Activated T-helper 2 cell treated with anti-CD3 and anti-CD28 coated beads, Interferon-gamma antibody, Interleukin-2, Interleukin-4, amounts not matched to agents 10 μg/mL and 5 μg/mL and 100 μg/mL, durations not matched to agents 14 hours and 24 hours and 36 hours (primary cell): ENCODE results near the gene DUS1L. TPM values are rescaled to one million over a fixed set of nuclear protein-coding genes. Genes with fewer than 3 reads are reported as not detected.

Experiments used
- DNase-seq: peaks from one replicate; pipeline ENCODE4 v3.0.0; 2021; ENCODE audit warnings: low spot score
- H3K27ac Mint-ChIP-seq: one replicate; pipeline ENCODE4 v1.8.0; 2021; ENCODE audit warnings: mixed read lengths
- H3K27me3 Mint-ChIP-seq: one replicate; pipeline ENCODE4 v1.8.0; 2021; ENCODE audit warnings: low read depth, mixed read lengths
- H3K36me3 Mint-ChIP-seq: one replicate; pipeline ENCODE4 v1.8.0; 2021; ENCODE audit warnings: low read depth, mixed read lengths
- H3K4me1 Mint-ChIP-seq: one replicate; pipeline ENCODE4 v1.8.0; 2021; ENCODE audit warnings: low read depth, mixed read lengths
- H3K4me3 Mint-ChIP-seq: one replicate; pipeline ENCODE4 v1.8.0; 2021; ENCODE audit warnings: low read depth, mild to moderate bottlenecking, moderate library complexity, mixed read lengths
- H3K9me3 Mint-ChIP-seq: one replicate; pipeline ENCODE4 v1.8.0; 2021; ENCODE audit warnings: mixed read lengths
- intact Hi-C: fragments of 100-400 bp; cut with micrococcal nuclease; formaldehyde crosslinking; loops from one replicate; pipeline ENCODE4 v1.15.1; 2023
- total RNA-seq: library from RNA; stranded (reverse); gene quantifications from 2 replicates; pipeline ENCODE4 v1.2.3, GENCODE V29; 2022

Gene DUS1L
- total RNA-seq, 1 donor from 2014 or later = 154 TPM

- H3K27ac Mint-ChIP-seq = no peak overlapping the region
- no peak for DNase-seq
- no peaks in the 10 kb centered on the region for H3K27me3 Mint-ChIP-seq
- H3K36me3 Mint-ChIP-seq = peaks cover 38% of the 10 kb centered on the region
- intact Hi-C loops = no loop called here
- no peaks in the 10 kb centered on the region for H3K4me1 Mint-ChIP-seq
- no peak overlapping the region for H3K4me3 Mint-ChIP-seq
- H3K9me3 Mint-ChIP-seq = no peaks in the 10 kb centered on the region
Observed at GRCh38 chr17:82083009-82083408, 17.4 kb upstream of the DUS1L start.

DNA sequence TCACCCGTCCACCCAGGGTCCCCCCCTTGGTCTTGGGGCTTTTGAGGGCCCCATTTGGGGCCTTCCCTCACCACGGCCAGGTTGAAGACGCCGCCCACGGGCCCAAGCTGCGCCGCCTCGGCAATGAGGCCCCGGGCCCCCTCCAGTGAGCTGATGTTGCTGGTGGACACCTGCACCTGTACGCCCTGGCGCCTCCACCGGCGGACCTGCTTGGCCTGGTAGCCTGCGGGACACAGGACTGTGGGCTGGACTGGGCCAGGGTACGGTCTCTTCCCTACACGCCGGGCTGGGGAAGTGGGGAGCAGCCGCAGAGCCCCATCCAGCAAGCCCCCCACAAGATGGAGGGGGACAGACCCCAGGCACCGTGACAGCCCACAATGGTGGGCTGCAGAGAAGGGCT lies 16.9 kb upstream of the DUS1L start:
- intact Hi-C loops = no loop called here

DNA sequence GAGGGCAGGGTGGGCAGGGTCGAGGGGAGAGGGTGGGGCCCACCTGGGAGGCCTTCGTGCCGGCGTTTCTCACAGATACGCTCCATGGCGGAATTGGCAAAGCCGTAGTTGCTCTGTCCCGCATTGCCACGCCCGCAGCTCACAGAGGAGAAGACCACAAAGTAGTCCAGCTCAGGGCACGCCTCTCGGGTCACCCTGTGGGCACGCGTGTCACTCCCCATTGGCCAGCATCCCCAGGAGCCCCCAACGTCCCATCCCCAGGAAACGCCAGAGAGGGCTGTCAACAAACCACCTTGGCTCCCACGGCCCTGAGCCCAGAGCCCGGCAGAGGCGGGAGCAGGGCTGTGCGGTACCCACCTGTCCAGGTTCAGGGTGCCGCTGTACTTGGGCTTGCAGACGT lies 16.4 kb upstream of the DUS1L start:
- no peaks in the 10 kb centered on the region for H3K4me1 Mint-ChIP-seq
- H3K27me3 Mint-ChIP-seq = no peaks in the 10 kb centered on the region
- peaks cover 40% of the 10 kb centered on the region for H3K36me3 Mint-ChIP-seq
- no peak overlapping the region for H3K4me3 Mint-ChIP-seq
- H3K27ac Mint-ChIP-seq = no peak overlapping the region
- intact Hi-C loops = no loop called here
- DNase-seq = no peak
- H3K9me3 Mint-ChIP-seq = no peaks in the 10 kb centered on the region

More for the DNA sequence above, 16.9 kb upstream of the DUS1L start:
- peaks cover 40% of the 10 kb centered on the region for H3K36me3 Mint-ChIP-seq
- H3K27me3 Mint-ChIP-seq = no peaks in the 10 kb centered on the region
- H3K27ac Mint-ChIP-seq = no peak overlapping the region
- DNase-seq = no peak
- H3K4me1 Mint-ChIP-seq = no peaks in the 10 kb centered on the region
- H3K9me3 Mint-ChIP-seq = no peaks in the 10 kb centered on the region
- no peak overlapping the region for H3K4me3 Mint-ChIP-seq

DNA sequence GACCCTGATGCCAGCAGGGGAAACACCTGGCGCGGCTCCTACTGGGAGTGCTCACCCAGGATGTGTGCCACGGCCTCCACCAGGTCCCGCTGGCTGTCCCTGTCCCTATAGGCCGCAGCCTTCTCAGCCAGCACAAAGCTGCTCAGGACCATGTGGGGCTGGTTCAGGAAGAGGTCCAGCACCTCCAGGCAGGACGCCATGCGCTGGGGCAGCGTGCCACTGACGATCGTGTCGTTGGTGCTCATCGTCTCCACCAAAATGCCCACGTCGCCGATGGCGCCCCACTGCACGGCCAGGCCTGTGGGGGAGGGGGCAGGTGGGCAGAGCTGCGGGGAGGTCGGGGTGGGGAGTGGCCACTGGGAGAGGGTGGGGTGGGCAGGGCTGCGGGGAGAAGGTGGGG lies 15.9 kb upstream of the DUS1L start:
- Mint-ChIP-seq H3K27ac (no peak overlapping the region), H3K9me3 (no peaks in the 10 kb centered on the region), H3K36me3 (peaks cover 38% of the 10 kb centered on the region), H3K4me3 (no peak overlapping the region), H3K27me3 (no peaks in the 10 kb centered on the region), H3K4me1 (no peaks in the 10 kb centered on the region)
- intact Hi-C loops = no loop called here
- DNase-seq = no peak

DNA sequence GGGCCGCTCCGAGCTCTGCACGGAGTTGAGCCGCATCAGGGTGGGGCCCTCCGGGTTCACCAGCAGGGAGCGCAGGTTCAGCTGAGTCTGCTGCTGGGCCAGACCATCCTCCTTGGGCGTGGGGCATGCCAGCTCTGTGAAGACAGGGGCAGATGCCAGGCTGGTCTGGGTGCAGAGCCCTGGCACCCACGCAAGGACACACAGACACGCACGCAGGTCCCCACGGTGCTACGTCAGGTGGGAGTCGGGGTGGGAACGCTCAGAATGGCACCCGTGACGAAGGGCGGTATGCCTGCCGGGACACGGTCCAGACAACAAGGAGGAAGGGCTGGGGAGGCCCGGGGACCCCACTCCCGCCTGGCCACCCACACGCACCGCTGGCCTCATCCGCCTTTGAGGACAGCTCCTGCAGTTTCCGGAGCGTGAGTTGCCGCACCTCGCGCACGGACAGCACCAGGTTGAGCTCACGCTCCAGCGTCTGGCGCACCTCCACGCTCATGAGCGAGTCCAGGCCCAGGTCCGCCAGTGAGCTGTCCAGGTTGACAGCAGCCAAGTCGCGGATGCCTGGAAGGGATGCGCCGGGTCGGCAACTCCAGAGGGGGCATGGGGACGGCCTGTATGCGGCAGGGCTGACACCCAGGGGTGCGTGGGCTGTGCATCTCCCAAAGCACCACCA lies 15.3 kb upstream of the DUS1L start:
- Mint-ChIP-seq H3K27ac (no peak overlapping the region), H3K4me1 (no peaks in the 10 kb centered on the region), H3K4me3 (no peak overlapping the region), H3K27me3 (no peaks in the 10 kb centered on the region), H3K9me3 (no peaks in the 10 kb centered on the region), H3K36me3 (peaks cover 35% of the 10 kb centered on the region)
- no peak for DNase-seq
- intact Hi-C loops = no loop called here

DNA sequence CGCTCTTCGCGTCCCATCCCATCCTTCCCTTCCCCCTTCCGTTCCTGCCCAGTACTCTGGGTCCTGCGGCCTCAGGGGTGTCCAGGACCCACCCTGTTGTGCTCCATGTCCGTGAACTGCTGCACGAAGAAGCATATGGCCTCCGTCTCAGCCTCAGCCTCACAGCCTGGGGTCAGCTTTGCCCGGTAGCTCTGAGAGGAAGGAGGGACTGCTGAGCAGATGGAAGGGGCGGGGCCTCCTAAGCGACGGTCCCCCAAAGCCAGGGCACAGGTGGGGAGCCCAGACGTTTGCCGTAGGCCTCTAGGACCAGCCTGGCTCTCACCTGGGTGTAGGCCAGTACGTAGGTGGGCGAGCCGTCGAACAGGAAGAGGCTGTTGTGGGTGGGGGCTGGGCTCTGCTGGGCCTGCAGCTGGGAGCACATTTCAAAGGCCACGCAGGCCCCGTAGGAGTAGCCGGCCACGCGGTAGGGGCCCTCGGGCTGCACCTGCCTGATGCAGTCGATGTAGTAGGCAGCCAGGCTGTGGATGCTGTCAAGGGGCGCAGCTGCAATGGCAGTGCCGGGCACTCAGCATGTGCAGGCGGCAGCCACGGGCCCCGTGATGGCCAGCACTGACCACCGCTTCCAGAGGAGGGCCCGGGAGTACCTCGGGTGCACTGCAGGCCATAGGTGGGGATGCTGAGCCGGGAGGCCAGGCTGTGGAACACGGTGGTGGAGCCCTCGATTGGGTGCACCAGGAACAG lies 14.6 kb upstream of the DUS1L start:
- intact Hi-C loops = no loop called here
- peaks cover 35% of the 10 kb centered on the region for H3K36me3 Mint-ChIP-seq
- H3K27ac Mint-ChIP-seq = no peak overlapping the region
- H3K4me1 Mint-ChIP-seq = no peaks in the 10 kb centered on the region
- DNase-seq = no peak
- H3K4me3 Mint-ChIP-seq = no peak overlapping the region
- H3K9me3 Mint-ChIP-seq = no peaks in the 10 kb centered on the region
- no peaks in the 10 kb centered on the region for H3K27me3 Mint-ChIP-seq

- no peak for DNase-seq
- H3K4me3 Mint-ChIP-seq = no peak overlapping the region
- no peaks in the 10 kb centered on the region for H3K4me1 Mint-ChIP-seq
- no peaks in the 10 kb centered on the region for H3K9me3 Mint-ChIP-seq
- H3K36me3 Mint-ChIP-seq = peaks cover 32% of the 10 kb centered on the region
- H3K27ac Mint-ChIP-seq = no peak overlapping the region
- intact Hi-C loops = no loop called here
- H3K27me3 Mint-ChIP-seq = no peaks in the 10 kb centered on the region
Observed at GRCh38 chr17:82079001-82079677, 13.5 kb upstream of the DUS1L start.

DNA sequence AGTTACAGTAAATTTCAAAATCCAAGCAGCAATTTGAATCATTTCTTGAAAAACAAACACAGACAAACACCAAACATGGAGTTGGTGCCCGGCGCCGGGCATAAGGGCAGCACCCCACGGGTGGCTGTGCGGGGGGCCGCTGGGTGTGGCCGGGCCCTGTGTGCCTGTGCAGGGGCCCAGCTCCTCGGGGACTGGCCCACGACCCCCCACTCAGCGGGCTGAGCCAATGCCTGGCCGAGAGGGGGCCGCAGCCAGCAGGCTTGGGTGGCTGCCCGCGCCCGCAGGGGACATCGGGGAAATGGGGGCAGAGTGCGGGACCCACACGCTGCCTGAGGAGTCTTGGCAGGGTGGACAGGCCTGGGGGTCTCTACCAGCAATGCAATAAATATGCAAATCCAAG lies 12.8 kb upstream of the DUS1L start:
- no peak overlapping the region for H3K4me3 Mint-ChIP-seq
- H3K27ac Mint-ChIP-seq = no peak overlapping the region
- no peaks in the 10 kb centered on the region for H3K4me1 Mint-ChIP-seq
- H3K9me3 Mint-ChIP-seq = no peaks in the 10 kb centered on the region
- peaks cover 30% of the 10 kb centered on the region for H3K36me3 Mint-ChIP-seq
- H3K27me3 Mint-ChIP-seq = no peaks in the 10 kb centered on the region
- DNase-seq = no peak
- intact Hi-C loops = no loop called here

GRCh38 chr17:82077617-82078358 lies 12.2 kb upstream of the DUS1L start:
- no peak overlapping the region for H3K27ac Mint-ChIP-seq
- intact Hi-C loops = no loop called here
- no peaks in the 10 kb centered on the region for H3K9me3 Mint-ChIP-seq
- H3K27me3 Mint-ChIP-seq = no peaks in the 10 kb centered on the region
- DNase-seq = no peak
- no peak overlapping the region for H3K4me3 Mint-ChIP-seq
- no peaks in the 10 kb centered on the region for H3K4me1 Mint-ChIP-seq
- H3K36me3 Mint-ChIP-seq = peaks cover 24% of the 10 kb centered on the region

DNA sequence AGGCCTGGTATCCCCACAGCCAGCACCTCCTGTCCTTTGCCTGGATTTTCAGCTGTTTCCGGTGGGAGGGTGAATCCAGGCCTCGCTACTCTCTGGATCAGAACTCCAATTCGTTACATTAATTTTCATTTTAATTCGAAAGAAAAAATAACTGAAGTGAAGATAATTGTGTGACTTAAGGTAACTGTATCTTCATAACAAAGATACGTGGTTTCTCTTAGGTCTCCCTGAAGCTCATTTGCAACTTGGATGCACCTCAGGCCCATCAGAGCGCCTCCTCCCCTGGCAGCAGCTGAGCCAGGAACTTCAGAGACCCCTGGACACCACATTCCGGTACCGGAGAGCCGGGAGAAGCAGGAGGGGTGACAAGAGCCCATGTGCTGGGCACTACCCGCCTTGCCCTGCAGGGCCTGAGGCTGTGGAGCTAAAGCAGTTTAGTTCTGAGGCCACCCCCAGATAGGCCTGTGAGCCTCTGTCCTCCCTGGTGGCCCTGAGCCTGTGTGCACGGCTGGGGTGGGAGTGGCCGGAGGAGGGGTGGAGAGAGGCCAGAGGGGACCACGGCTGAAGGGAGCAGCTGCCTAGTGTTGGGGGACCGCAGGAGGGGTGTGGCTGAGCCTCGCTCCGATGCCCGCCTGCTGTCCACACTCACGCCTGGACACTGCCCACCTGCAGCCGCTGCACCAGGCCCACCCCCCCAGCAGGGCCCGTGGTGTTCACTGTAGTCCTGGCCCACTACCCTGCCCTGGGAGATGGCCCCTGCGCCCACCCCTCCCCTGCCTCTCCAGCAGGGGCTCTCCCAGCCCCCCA lies 11.4 kb upstream of the DUS1L start:
- peaks cover 23% of the 10 kb centered on the region for H3K36me3 Mint-ChIP-seq
- H3K27ac Mint-ChIP-seq = no peak overlapping the region
- H3K4me1 Mint-ChIP-seq = no peaks in the 10 kb centered on the region
- no peaks in the 10 kb centered on the region for H3K27me3 Mint-ChIP-seq
- no peak overlapping the region for H3K4me3 Mint-ChIP-seq
- H3K9me3 Mint-ChIP-seq = no peaks in the 10 kb centered on the region
- no peak for DNase-seq
- intact Hi-C loops = no loop called here

- intact Hi-C loops = no loop called here
- DNase-seq = no peak
- no peak overlapping the region for H3K4me3 Mint-ChIP-seq
- no peaks in the 10 kb centered on the region for H3K4me1 Mint-ChIP-seq
- no peak overlapping the region for H3K27ac Mint-ChIP-seq
- H3K27me3 Mint-ChIP-seq = no peaks in the 10 kb centered on the region
- no peaks in the 10 kb centered on the region for H3K9me3 Mint-ChIP-seq
- H3K36me3 Mint-ChIP-seq = peaks cover 23% of the 10 kb centered on the region
Observed at GRCh38 chr17:82076018-82076784, 10.6 kb upstream of the DUS1L start.

- H3K27me3 Mint-ChIP-seq = no peaks in the 10 kb centered on the region
- H3K9me3 Mint-ChIP-seq = no peaks in the 10 kb centered on the region
- H3K4me1 Mint-ChIP-seq = no peaks in the 10 kb centered on the region
- DNase-seq = no peak
- intact Hi-C loops = no loop called here
- H3K27ac Mint-ChIP-seq = no peak overlapping the region
- peaks cover 7% of the 10 kb centered on the region for H3K36me3 Mint-ChIP-seq
- no peak overlapping the region for H3K4me3 Mint-ChIP-seq
Observed at GRCh38 chr17:82073446-82073845, 7.8 kb upstream of the DUS1L start.
